HEK293 (cell line): ENCODE results near the gene POLR3B.

ENCODE experiments used
- CTCF ChIA-PET: fragments of 350-600 bp; formaldehyde crosslinking; extraction: SDS; loops from one replicate; lab custom pipeline; 2021; ENCODE audit warnings: antibody characterized with exemption; lab: Yijun Ruan, JAX
- POLR2A ChIA-PET: fragments of 300-600 bp; formaldehyde crosslinking; extraction: SDS; loops from one replicate; lab custom pipeline; 2020; ENCODE audit warnings: antibody characterized with exemption, inconsistent platforms; lab: Yijun Ruan, JAX
- H3K27ac ChIP-seq: fragments of 200-500 bp; sonication (Bioruptor generic); 2 replicates; pipeline ENCODE4 v1.5.1; 2014; ENCODE audit warnings: low read depth, low read length, control low read depth, inconsistent platforms; ENCODE audit errors: extremely low read depth
- H3K36me3 ChIP-seq, 2 experiments: fragments of 200-500 bp in 1 of 2; sonication (Bioruptor generic) in 1 of 2; 1 replicate in 1 of 2; 2 replicates in 1 of 2; pipeline ENCODE4 v1.5.1; 2014 to 2017; ENCODE audit warnings: inconsistent platforms in 2 of 2, low read length in 2 of 2; ENCODE audit not compliant: control insufficient read depth in 2 of 2, insufficient read depth in 1 of 2
- H3K4me1 ChIP-seq: fragments of 200-500 bp; sonication (Bioruptor generic); 2 replicates; pipeline ENCODE4 v1.5.1; 2014; ENCODE audit warnings: mild to moderate bottlenecking, low read length, inconsistent platforms; ENCODE audit not compliant: control insufficient read depth, insufficient read depth
- H3K4me3 ChIP-seq: 2 replicates; pipeline ENCODE4 v1.5.1; 2011; ENCODE audit warnings: low read depth, mild to moderate bottlenecking, control low read depth, low read length, moderate library complexity
- H3K9me3 ChIP-seq: fragments of 200-500 bp; sonication (Bioruptor generic); 2 replicates; pipeline ENCODE4 v1.5.1; 2014; ENCODE audit warnings: low read depth, low read length, inconsistent platforms; ENCODE audit not compliant: control insufficient read depth, insufficient read depth
- FEZF1 ChIP-seq: fragments of 450-650 bp; formaldehyde crosslinking; IDR thresholded peaks from 2 replicates; pipeline ENCODE4 v1.5.1; 2016; ENCODE audit warnings: missing biosample characterization, missing genetic modification characterization
- PBX3 ChIP-seq: sonication (generic); formaldehyde crosslinking; IDR thresholded peaks from 2 replicates; pipeline ENCODE4 v1.8.1; 2022; ENCODE audit warnings: mild to moderate bottlenecking, moderate library complexity, missing genetic modification reagents
- SALL2 ChIP-seq: fragments of 450-650 bp; formaldehyde crosslinking; IDR thresholded peaks from 2 replicates; pipeline ENCODE4 v1.5.0; 2017; ENCODE audit warnings: missing biosample characterization, mild to moderate bottlenecking, missing genetic modification characterization, borderline replicate concordance
- SCRT1 ChIP-seq: fragments of 450-650 bp; formaldehyde crosslinking; IDR thresholded peaks from 2 replicates; pipeline ENCODE4 v1.5.1; 2016; ENCODE audit warnings: missing biosample characterization, missing genetic modification characterization, borderline replicate concordance
- SP7 ChIP-seq: fragments of 450-650 bp; formaldehyde crosslinking; IDR thresholded peaks from 2 replicates; pipeline ENCODE4 v1.5.1; 2016; ENCODE audit warnings: missing biosample characterization, missing genetic modification characterization
- YY1 ChIP-seq: fragments of 450-650 bp; formaldehyde crosslinking; IDR thresholded peaks from 2 replicates; pipeline ENCODE4 v1.5.1; 2018; ENCODE audit warnings: missing biosample characterization, missing genetic modification characterization
- ZBTB17 ChIP-seq: fragments of 450-650 bp; formaldehyde crosslinking; IDR thresholded peaks from 2 replicates; pipeline ENCODE4 v1.5.1; 2016; ENCODE audit warnings: missing biosample characterization, missing genetic modification characterization
- ZBTB8A ChIP-seq: fragments of 450-650 bp; formaldehyde crosslinking; IDR thresholded peaks from 2 replicates; pipeline ENCODE4 v1.5.1; 2016; ENCODE audit warnings: missing biosample characterization, missing genetic modification characterization
- ZIC2 ChIP-seq: fragments of 450-650 bp; formaldehyde crosslinking; IDR thresholded peaks from 2 replicates; pipeline ENCODE4 v1.5.1; 2016; ENCODE audit warnings: missing biosample characterization, missing genetic modification characterization
- ZNF112 ChIP-seq: fragments of 450-650 bp; formaldehyde crosslinking; IDR thresholded peaks from 2 replicates; pipeline ENCODE4 v1.5.0; 2017; ENCODE audit warnings: missing biosample characterization, missing genetic modification characterization
- ZNF121 ChIP-seq: fragments of 450-650 bp; formaldehyde crosslinking; IDR thresholded peaks from 2 replicates; pipeline ENCODE4 v1.5.1; 2016; ENCODE audit warnings: missing biosample characterization, missing genetic modification characterization
- ZNF132 ChIP-seq: fragments of 450-650 bp; formaldehyde crosslinking; IDR thresholded peaks from 2 replicates; pipeline ENCODE4 v1.5.1; 2017; ENCODE audit warnings: missing biosample characterization, missing genetic modification characterization, borderline replicate concordance
- ZNF175 ChIP-seq: fragments of 450-650 bp; formaldehyde crosslinking; IDR thresholded peaks from 2 replicates; pipeline ENCODE4 v1.5.1; 2016; ENCODE audit warnings: missing biosample characterization, missing genetic modification characterization
- ZNF292 ChIP-seq: fragments of 450-650 bp; formaldehyde crosslinking; IDR thresholded peaks from 2 replicates; pipeline ENCODE4 v1.5.1; 2016; ENCODE audit warnings: low read depth, missing biosample characterization, missing genetic modification characterization, borderline replicate concordance
- ZNF561 ChIP-seq: fragments of 450-650 bp; IDR thresholded peaks from 2 replicates; pipeline ENCODE4 v1.5.1; 2018; ENCODE audit warnings: missing biosample characterization, missing genetic modification characterization, borderline replicate concordance
- ZNF596 ChIP-seq: fragments of 450-650 bp; IDR thresholded peaks from 2 replicates; pipeline ENCODE4 v1.5.0; 2018; ENCODE audit warnings: missing biosample characterization, mild to moderate bottlenecking, missing genetic modification characterization, moderate library complexity
- TF ChIP-seq, protein P1 (sequence below): fragments of 450-650 bp; formaldehyde crosslinking; IDR thresholded peaks from 2 replicates; pipeline ENCODE4 v1.5.1; 2017; ENCODE audit warnings: missing biosample characterization, missing genetic modification characterization
- TF ChIP-seq, protein P2 (sequence below): fragments of 450-650 bp; formaldehyde crosslinking; conservative IDR thresholded peaks from 2 replicates; pipeline ENCODE4 v1.5.1; 2016; ENCODE audit warnings: low read depth, missing biosample characterization, missing genetic modification characterization
- TF ChIP-seq, protein P3 (sequence below): fragments of 450-650 bp; formaldehyde crosslinking; IDR thresholded peaks from 2 replicates; pipeline ENCODE4 v1.5.1; 2017; ENCODE audit warnings: missing biosample characterization, missing genetic modification characterization

Gene POLR3B

GRCh38 chr12:106329231-106329982, 28.1 kb upstream of the POLR3B start:
- ChIA-PET POLR2A (no interaction called here), CTCF (no interaction called here)
- TF ChIP-seq ZNF175 (no peak), SALL2 (tag by site-specific recombination) (no peak), ZNF121 (tag by site-specific recombination) (no peak), SCRT1 (tag by site-specific recombination) (no peak), ZBTB17 (tag by site-specific recombination) (0 out of 2 replicates have a peak, but pooled peaks have one; percentile 18), YY1 (tag by site-specific recombination) (no peak), ZNF596 (tag by site-specific recombination) (no peak), ZBTB8A (0 out of 2 replicates have a peak, but pooled peaks have one; percentile 10), ZIC2 (tag by site-specific recombination) (0 out of 2 replicates have a peak, but pooled peaks have one; percentile 14), ZNF561 (tag by site-specific recombination) (0 out of 2 replicates have a peak, but pooled peaks have one; percentile 53), SP7 (tag by site-specific recombination) (peak; percentile 88), FEZF1 (tag by site-specific recombination) (peak; percentile 45), PBX3 (no peak), ZNF292 (tag by site-specific recombination) (no peak), ZNF132 (no peak), ZNF112 (tag by site-specific recombination) (no peak)
- TF ChIP-seq, protein P1, sequence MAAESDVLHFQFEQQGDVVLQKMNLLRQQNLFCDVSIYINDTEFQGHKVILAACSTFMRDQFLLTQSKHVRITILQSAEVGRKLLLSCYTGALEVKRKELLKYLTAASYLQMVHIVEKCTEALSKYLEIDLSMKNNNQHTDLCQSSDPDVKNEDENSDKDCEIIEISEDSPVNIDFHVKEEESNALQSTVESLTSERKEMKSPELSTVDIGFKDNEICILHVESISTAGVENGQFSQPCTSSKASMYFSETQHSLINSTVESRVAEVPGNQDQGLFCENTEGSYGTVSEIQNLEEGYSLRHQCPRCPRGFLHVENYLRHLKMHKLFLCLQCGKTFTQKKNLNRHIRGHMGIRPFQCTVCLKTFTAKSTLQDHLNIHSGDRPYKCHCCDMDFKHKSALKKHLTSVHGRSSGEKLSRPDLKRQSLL (tag by site-specific recombination) = no peak
- TF ChIP-seq, protein P2, sequence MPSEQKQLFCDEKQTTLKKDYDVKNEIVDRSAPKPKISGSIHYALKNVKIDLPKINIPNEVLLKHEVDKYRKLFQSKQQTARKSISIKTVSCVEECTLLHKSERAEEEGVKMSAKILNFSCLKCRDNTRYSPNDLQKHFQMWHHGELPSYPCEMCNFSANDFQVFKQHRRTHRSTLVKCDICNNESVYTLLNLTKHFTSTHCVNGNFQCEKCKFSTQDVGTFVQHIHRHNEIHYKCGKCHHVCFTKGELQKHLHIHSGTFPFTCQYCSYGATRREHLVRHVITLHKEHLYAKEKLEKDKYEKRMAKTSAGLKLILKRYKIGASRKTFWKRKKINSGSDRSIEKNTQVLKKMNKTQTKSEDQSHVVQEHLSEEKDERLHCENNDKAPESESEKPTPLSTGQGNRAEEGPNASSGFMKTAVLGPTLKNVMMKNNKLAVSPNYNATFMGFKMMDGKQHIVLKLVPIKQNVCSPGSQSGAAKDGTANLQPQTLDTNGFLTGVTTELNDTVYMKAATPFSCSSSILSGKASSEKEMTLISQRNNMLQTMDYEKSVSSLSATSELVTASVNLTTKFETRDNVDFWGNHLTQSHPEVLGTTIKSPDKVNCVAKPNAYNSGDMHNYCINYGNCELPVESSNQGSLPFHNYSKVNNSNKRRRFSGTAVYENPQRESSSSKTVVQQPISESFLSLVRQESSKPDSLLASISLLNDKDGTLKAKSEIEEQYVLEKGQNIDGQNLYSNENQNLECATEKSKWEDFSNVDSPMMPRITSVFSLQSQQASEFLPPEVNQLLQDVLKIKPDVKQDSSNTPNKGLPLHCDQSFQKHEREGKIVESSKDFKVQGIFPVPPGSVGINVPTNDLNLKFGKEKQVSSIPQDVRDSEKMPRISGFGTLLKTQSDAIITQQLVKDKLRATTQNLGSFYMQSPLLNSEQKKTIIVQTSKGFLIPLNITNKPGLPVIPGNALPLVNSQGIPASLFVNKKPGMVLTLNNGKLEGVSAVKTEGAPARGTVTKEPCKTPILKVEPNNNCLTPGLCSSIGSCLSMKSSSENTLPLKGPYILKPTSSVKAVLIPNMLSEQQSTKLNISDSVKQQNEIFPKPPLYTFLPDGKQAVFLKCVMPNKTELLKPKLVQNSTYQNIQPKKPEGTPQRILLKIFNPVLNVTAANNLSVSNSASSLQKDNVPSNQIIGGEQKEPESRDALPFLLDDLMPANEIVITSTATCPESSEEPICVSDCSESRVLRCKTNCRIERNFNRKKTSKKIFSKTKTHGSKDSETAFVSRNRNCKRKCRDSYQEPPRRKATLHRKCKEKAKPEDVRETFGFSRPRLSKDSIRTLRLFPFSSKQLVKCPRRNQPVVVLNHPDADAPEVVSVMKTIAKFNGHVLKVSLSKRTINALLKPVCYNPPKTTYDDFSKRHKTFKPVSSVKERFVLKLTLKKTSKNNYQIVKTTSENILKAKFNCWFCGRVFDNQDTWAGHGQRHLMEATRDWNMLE = no peak
- TF ChIP-seq, protein P3, sequence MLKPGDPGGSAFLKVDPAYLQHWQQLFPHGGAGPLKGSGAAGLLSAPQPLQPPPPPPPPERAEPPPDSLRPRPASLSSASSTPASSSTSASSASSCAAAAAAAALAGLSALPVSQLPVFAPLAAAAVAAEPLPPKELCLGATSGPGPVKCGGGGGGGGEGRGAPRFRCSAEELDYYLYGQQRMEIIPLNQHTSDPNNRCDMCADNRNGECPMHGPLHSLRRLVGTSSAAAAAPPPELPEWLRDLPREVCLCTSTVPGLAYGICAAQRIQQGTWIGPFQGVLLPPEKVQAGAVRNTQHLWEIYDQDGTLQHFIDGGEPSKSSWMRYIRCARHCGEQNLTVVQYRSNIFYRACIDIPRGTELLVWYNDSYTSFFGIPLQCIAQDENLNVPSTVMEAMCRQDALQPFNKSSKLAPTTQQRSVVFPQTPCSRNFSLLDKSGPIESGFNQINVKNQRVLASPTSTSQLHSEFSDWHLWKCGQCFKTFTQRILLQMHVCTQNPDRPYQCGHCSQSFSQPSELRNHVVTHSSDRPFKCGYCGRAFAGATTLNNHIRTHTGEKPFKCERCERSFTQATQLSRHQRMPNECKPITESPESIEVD = peak; percentile 86
- no peak overlapping the region for H3K4me3 ChIP-seq
- no peak overlapping the region for H3K27ac ChIP-seq
- H3K9me3 ChIP-seq = no peaks in the 10 kb centered on the region
- peaks cover 0 to 33% of the 10 kb centered on the region in 2 experiments; a peak in 1 of 3 replicates for H3K36me3 ChIP-seq
- no peaks in the 10 kb centered on the region for H3K4me1 ChIP-seq
